ENCODE measurements around the gene PLAA.
"Not testable (repeated sequence)": the region's sequence is repeated elsewhere in the genome, so short reads cannot be mapped to it uniquely, and the experiment has no call there.

PLAA gene

GRCh38 chr9:26928902-26929495 lies 18.0 kb downstream of the PLAA start:
- DNase-seq, result no peak

GRCh38 chr9:26925609-26926008 lies 21.4 kb downstream of the PLAA start:
- DNase-seq, result no peak

GRCh38 chr9:26919698-26920097 lies 27.3 kb downstream of the PLAA start:
- no peak for DNase-seq

GRCh38 chr9:26913138-26913668 lies 33.8 kb downstream of the PLAA start:
- no peak for DNase-seq

- no peak for DNase-seq
These were observed 42.4 kb downstream of the PLAA start for GRCh38 chr9:26904671-26905070.

- DNase-seq, result no peak
These were observed 43.0 kb downstream of the PLAA start for GRCh38 chr9:26904070-26904469.

GRCh38 chr9:26893030-26893676 lies 53.9 kb downstream of the PLAA start:
- no peak for DNase-seq

- DNase-seq, result peak; percentile 41
These were observed 54.6 kb downstream of the PLAA start, which contains the start of gene CAAP1 for GRCh38 chr9:26892251-26893029. TSS of gene CAAP1 (minus strand) at chr9:26892802. CDS start at chr9:26892715, 87 bp downstream.

GRCh38 chr9:26891726-26892125 lies 55.3 kb downstream of the PLAA start:
- no peak for DNase-seq

GRCh38 chr9:26888271-26888670 lies 58.8 kb downstream of the PLAA start:
- DNase-seq, result no peak

GRCh38 chr9:26882154-26882553 lies 64.9 kb downstream of the PLAA start:
- DNase-seq, result no peak

- no peak for DNase-seq
These were observed 66.8 kb downstream of the PLAA start for GRCh38 chr9:26880262-26880661.

GRCh38 chr9:26875155-26875554 lies 71.9 kb downstream of the PLAA start:
- DNase-seq, result not testable (repeated sequence)

- no peak for DNase-seq
These were observed 76.8 kb downstream of the PLAA start for GRCh38 chr9:26870292-26870691.

GRCh38 chr9:26863074-26863473 lies 84.0 kb downstream of the PLAA start:
- DNase-seq, result no peak

GRCh38 chr9:26856413-26857032 lies 90.5 kb downstream of the PLAA start:
- no peak for DNase-seq
